OCI-LY3 (cell line): ENCODE measurements around the gene MICU1.

Source experiments
- H2AFZ ChIP-seq: fragments of 200-600, 300-600 bp; shearing (Covaris generic); 2 replicates; pipeline ENCODE4 v1.6.0; 2014; ENCODE audit warnings: antibody characterized with exemption, low read depth, low read length
- H3K27ac ChIP-seq: fragments of 200-600, 300-600 bp; sonication (generic); 2 replicates; pipeline ENCODE4 v1.5.1; 2014; ENCODE audit warnings: mild to moderate bottlenecking, low read length, moderate library complexity, mixed read lengths
- H3K27me3 ChIP-seq: fragments of 200-600, 300-600 bp; sonication (generic); 2 replicates; pipeline ENCODE4 v1.6.1; 2014; ENCODE audit warnings: low read depth, low read length, mixed read lengths
- H3K36me3 ChIP-seq: fragments of 200-600, 300-600 bp; sonication (generic); replicated peaks from 2 replicates; pipeline ENCODE3; 2014; ENCODE audit warnings: low read depth, low read length, mixed read lengths
- H3K4me1 ChIP-seq: fragments of 300-600, 200-600 bp; sonication (generic); 2 replicates; pipeline ENCODE4 v1.6.1; 2014; ENCODE audit warnings: low read length, mixed read lengths
- H3K4me2 ChIP-seq: fragments of 200-600, 300-600 bp; sonication (generic); 2 replicates; pipeline ENCODE4 v1.6.1; 2014; ENCODE audit warnings: low read length, mixed read lengths
- H3K4me3 ChIP-seq: fragments of 300-600, 200-600 bp; sonication (generic); 2 replicates; pipeline ENCODE4 v1.5.1; 2014; ENCODE audit warnings: antibody characterized with exemption, mild to moderate bottlenecking, low read length, moderate library complexity
- H3K79me2 ChIP-seq: fragments of 300-600, 200-600 bp; shearing (Covaris generic); 2 replicates; pipeline ENCODE4 v1.6.1; 2014; ENCODE audit warnings: mild to moderate bottlenecking, low read length, mixed read lengths
- H3K9ac ChIP-seq: fragments of 300-600, 200-600 bp; shearing (Covaris generic); 2 replicates; pipeline ENCODE4 v1.6.0; 2014; ENCODE audit warnings: mild to moderate bottlenecking, low read length, moderate library complexity
- H3K9me3 ChIP-seq: fragments of 200-600, 300-600 bp; shearing (Covaris generic); 2 replicates; pipeline ENCODE4 v1.6.1; 2014; ENCODE audit warnings: low read length, mixed read lengths; ENCODE audit not compliant: insufficient read depth
- H4K20me1 ChIP-seq: fragments of 200-600, 300-600 bp; sonication (generic); 2 replicates; pipeline ENCODE4 v1.6.1; 2016; ENCODE audit warnings: low read length, mixed read lengths; ENCODE audit not compliant: insufficient read depth
- EZH2phosphoT487 ChIP-seq: fragments of 200-600 bp; shearing (Covaris generic); IDR thresholded peaks from 2 replicates; pipeline ENCODE4 v1.6.1; 2018; ENCODE audit warnings: antibody characterized with exemption, mixed run types, low read depth
- TF ChIP-seq, protein P1 (sequence below): fragments of 200-600, 300-600 bp; sonication (generic); IDR thresholded peaks from 2 replicates; pipeline ENCODE4 v1.5.1; 2014; ENCODE audit warnings: antibody characterized with exemption, low read length, low read depth

MICU1 gene

GRCh38 chr10:72630144-72630543, 4.3 kb upstream of the MICU1 start:
- no peak for TF ChIP-seq EZH2phosphoT487
- TF ChIP-seq, protein P1, sequence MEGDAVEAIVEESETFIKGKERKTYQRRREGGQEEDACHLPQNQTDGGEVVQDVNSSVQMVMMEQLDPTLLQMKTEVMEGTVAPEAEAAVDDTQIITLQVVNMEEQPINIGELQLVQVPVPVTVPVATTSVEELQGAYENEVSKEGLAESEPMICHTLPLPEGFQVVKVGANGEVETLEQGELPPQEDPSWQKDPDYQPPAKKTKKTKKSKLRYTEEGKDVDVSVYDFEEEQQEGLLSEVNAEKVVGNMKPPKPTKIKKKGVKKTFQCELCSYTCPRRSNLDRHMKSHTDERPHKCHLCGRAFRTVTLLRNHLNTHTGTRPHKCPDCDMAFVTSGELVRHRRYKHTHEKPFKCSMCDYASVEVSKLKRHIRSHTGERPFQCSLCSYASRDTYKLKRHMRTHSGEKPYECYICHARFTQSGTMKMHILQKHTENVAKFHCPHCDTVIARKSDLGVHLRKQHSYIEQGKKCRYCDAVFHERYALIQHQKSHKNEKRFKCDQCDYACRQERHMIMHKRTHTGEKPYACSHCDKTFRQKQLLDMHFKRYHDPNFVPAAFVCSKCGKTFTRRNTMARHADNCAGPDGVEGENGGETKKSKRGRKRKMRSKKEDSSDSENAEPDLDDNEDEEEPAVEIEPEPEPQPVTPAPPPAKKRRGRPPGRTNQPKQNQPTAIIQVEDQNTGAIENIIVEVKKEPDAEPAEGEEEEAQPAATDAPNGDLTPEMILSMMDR: no peak
- peaks cover 4% of the 10 kb centered on the region; the same call in 1 of the 2 replicates for H3K4me1 ChIP-seq
- H3K36me3 ChIP-seq: no peaks in the 10 kb centered on the region
- no peaks in the 10 kb centered on the region for H3K27me3 ChIP-seq
- no peaks in the 10 kb centered on the region for H3K79me2 ChIP-seq
- no peak overlapping the region for H3K4me2 ChIP-seq
- H3K9ac ChIP-seq: no peak overlapping the region
- no peak overlapping the region for H3K27ac ChIP-seq
- H3K9me3 ChIP-seq: no peaks in the 10 kb centered on the region
- H2AFZ ChIP-seq: no peak overlapping the region
- H3K4me3 ChIP-seq: no peak overlapping the region
- H4K20me1 ChIP-seq: no peaks in the 10 kb centered on the region

DNA sequence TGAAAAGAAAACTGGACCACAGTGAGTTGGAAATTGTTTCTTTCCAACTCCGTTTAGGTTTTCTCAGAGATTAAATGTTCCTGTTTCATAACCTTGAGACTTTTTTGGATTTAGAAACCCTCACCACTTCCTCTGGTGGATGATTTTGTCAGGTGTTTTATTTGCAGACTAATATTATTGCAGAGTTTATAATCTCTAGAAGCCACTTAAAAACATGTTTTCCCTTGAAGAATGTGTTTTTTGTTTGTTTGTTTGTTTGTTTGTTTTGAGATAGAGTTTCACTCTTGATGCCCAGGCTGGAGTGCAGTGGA, 520 bp upstream of the MICU1 start:
- H3K36me3 ChIP-seq: no peaks in the 10 kb centered on the region
- H3K27me3 ChIP-seq: no peaks in the 10 kb centered on the region
- H3K9ac ChIP-seq: peak overlapping the region; percentile 72
- peak overlapping the region; percentile 38; the same call in 1 of the 2 replicates for H3K27ac ChIP-seq
- peaks cover 10% of the 10 kb centered on the region for H3K4me1 ChIP-seq
- peak overlapping the region; percentile 87 for H3K4me2 ChIP-seq
- H3K79me2 ChIP-seq: no peaks in the 10 kb centered on the region
- no peaks in the 10 kb centered on the region for H3K9me3 ChIP-seq
- H3K4me3 ChIP-seq: peak overlapping the region; percentile 98
- H2AFZ ChIP-seq: peak overlapping the region; percentile 95
- no peak for TF ChIP-seq EZH2phosphoT487
- H4K20me1 ChIP-seq: no peaks in the 10 kb centered on the region

- no peaks in the 10 kb centered on the region for H3K36me3 ChIP-seq
- H3K9ac ChIP-seq: peak overlapping the region; percentile 75
- no peak for TF ChIP-seq EZH2phosphoT487
- TF ChIP-seq, protein P1: no peak
- H3K9me3 ChIP-seq: no peaks in the 10 kb centered on the region
- peak overlapping the region; percentile 90 for H3K4me2 ChIP-seq
- peak overlapping the region; percentile 98 for H3K4me3 ChIP-seq
- no peaks in the 10 kb centered on the region for H4K20me1 ChIP-seq
- peaks cover 10% of the 10 kb centered on the region for H3K4me1 ChIP-seq
- H3K79me2 ChIP-seq: no peaks in the 10 kb centered on the region
- peak overlapping the region; percentile 78 for H2AFZ ChIP-seq
- H3K27me3 ChIP-seq: no peaks in the 10 kb centered on the region
- no peak overlapping the region for H3K27ac ChIP-seq
Observed at GRCh38 chr10:72625276-72625607, 637 bp downstream of the MICU1 start.

DNA sequence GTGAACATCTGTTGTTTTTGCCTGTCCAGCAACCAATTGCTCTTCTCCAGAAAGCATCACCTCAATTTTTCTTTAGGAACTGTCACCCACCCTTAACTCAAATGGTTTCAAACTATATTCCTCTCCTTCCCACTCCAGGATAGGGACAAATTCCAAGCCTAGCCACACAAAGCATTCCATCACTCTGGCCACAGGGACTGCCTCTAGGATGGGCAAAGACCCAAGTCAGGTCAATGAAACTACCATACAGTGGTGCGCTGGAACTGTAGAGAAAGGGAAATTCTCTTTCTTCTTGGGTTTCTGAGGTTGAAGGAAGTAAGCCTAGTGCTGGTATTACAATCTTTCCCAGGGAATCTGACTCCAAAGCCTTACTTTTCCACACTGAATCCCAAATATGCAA, 3.6 kb downstream of the MICU1 start:
- H3K4me1 ChIP-seq: peaks cover 10% of the 10 kb centered on the region
- no peaks in the 10 kb centered on the region for H3K36me3 ChIP-seq
- no peaks in the 10 kb centered on the region for H3K27me3 ChIP-seq
- H2AFZ ChIP-seq: no peak overlapping the region
- H3K79me2 ChIP-seq: no peaks in the 10 kb centered on the region
- H3K4me3 ChIP-seq: no peak overlapping the region
- H3K27ac ChIP-seq: no peak overlapping the region
- no peak overlapping the region for H3K9ac ChIP-seq
- no peaks in the 10 kb centered on the region for H3K9me3 ChIP-seq
- TF ChIP-seq EZH2phosphoT487: no peak
- TF ChIP-seq, protein P1: no peak
- H4K20me1 ChIP-seq: no peaks in the 10 kb centered on the region
- H3K4me2 ChIP-seq: no peak overlapping the region

DNA sequence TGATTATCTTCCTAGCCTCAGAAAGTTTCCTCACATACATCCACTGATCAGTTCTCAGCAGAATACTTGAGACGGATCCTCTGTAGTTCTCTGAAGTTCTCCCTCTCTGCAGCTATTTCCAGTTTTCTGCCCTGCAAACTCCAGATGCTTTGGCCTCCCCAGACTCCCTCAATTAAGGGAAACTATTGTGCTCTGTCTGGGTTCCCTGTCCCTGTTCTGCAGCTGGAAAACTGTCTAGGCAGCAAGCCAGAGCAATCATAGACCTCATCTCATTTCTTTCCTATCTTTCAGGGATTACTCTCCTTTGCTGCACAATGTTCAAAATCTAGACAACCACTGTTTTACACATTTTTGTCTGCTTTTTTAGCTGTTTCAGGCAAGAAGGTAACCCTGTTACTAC, 9.2 kb downstream of the MICU1 start:
- Histone ChIP-seq H3K36me3 (no peaks in the 10 kb centered on the region), H3K4me1 (no peaks in the 10 kb centered on the region)

More for the DNA sequence above, 9.2 kb downstream of the MICU1 start:
- Histone ChIP-seq H3K27me3 (no peaks in the 10 kb centered on the region), H3K4me3 (no peak overlapping the region), H3K79me2 (no peaks in the 10 kb centered on the region), H3K9ac (no peak overlapping the region), H2AFZ (no peak overlapping the region), H3K27ac (no peak overlapping the region), H4K20me1 (no peaks in the 10 kb centered on the region), H3K4me2 (no peak overlapping the region), H3K9me3 (no peaks in the 10 kb centered on the region)
- no peak for TF ChIP-seq EZH2phosphoT487
- TF ChIP-seq, protein P1: no peak
